ENCODE results near the gene CFAP97D2.

CFAP97D2 gene

DNA sequence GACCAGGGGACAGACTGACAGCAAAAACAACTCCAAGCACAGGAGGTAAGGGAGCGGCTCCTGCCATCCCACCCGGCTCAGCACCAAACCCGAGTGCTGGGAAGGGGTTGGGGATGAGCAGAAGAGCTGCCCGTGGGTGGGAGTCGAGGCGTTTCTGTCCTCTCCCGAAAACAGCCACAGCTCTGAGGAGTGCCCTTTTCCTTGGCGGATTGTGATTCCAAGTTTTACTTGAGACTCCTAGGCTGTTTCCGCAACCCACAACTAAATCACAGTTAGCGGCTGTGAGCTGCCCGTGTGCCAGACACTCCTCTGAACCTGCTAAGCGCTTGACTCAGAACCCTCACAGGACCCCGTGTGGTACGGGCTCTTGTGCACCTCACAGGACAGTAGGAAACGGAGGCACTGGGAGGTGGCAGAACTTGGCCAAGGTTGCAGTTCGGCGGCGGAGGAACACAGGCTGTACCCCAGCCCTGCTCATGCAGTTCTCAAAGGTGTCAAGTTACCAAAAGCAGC is 21.4 kb downstream of the CFAP97D2 start:
- no peak for DNase-seq

DNA sequence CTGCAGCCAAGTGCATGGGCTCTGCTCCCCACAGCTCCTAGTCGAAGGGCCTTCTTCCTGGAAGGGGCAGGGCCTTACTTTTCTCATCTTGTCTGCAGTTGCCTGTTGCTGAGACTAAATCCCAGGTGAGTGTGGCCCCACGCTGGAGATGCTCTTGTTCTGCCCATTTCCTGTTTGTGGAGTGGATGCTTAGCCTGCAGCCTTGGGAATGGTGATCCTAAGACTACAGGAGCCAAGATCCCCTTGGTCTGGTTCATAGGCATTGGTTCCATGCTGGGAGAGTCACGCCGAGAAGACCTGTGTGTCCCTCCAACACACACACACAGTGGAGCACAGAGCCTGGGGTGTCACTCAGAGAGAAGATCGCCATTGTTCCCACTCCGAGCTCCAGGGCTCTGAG is 23.5 kb downstream of the CFAP97D2 start:
- no peak for DNase-seq

DNA sequence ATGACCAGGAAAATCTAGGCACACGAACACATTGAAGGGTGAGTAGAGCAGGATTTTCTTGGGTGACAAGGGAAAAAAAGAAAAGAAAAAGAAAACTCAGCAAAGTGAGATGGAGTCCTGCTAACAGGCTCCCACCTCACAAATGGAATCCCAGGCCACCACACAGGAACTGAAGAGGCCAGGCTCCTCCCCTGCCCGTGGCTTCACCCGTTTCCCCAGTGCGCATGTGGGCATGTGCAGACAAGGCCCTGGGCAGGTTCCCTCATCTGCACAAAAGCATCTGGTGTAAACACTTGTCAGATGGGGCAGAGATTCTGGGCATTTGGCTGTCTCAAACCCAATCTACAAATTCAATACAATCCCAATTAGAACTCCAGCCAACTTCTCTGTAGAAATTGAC is 24.5 kb downstream of the CFAP97D2 start:
- no peak for DNase-seq

DNA sequence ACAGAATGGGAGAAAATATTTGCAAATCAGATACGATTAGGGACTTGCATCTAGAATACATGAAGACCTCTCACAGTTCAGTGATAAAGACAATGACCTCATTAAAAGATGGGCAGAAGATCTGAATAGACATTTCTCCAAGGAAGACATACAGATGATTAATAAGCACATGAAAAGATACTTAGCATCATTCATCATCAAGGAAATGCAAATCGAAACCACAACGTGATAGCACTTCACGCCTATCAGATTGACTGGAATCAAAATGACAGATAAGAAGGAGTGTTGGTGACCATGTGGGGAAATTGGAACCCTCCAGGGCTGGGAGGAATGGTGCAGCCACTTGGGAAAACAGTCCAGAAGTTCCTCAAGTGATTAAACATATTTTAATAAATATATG is 25.8 kb downstream of the CFAP97D2 start:
- no peak for DNase-seq

DNA sequence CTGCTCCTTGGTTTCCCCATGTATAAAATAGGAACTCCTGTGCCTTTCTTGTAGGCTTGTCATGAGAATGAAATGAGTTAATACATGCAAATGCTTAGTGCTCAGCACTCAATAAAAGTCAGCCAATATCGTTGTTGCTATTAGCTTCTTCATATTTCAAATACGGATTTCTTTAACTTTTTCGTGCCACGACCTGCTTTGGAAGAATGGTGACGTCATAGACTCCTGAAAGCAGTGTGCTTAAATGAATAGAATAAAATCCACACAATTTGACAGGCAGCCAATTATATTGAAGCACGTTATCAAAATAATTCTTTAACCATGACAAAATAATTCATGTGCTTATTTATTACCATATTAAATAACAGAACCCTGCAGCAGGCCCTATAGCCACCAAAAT is 29.1 kb downstream of the CFAP97D2 start:
- DNase-seq, result no peak

DNA sequence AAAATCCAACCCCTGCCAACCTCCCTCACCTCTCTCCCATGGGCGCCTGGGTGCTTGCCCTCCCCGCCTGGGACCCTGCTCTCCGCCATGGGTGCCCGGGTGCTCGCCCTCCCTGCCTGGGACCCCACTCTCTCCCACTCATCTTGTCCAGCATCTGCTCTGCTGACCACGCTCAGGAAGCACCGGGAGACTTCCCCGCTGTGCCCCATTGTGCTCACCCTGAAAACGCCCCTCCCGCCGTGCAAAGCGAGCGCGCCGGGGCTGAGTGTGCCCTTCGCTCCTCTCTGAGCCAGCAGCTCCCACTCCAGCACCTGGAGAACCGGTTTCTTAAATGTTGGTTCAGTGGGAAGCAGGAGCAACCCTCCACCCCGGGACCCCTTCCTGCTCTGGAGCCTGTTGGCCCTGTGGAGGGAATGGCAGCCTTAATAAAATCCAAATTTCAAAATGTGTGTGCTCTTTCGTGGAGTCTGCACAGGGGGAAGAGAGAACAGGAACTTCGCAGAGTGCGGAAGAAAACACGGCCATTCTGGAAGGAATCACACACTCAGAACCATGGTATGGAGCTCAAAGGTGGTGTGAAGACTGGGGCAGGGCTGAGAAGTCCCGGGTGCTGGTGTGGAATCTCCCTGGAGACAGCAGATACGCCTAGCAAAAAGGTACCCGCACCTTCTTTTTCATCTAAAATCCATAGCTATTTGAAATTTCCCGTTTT is 32.5 kb downstream of the CFAP97D2 start:
- DNase-seq, result peak; percentile 51

DNA sequence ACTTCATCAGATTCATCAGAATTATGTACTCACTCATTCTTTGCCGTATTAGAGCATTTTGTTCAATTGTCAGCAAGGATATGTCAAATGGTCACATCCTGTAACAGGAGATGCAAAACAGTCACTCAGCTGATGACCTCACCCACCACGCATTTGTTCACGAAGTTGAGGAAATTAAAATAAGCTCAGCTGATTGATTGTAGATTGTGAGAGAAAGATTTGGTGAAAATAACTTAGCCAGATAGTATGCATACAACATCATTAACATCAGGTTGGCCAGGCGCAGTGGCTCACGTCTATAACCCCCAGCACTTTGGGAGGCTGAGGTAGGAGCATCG is 33.1 kb downstream of the CFAP97D2 start:
- DNase-seq, result no peak

DNA sequence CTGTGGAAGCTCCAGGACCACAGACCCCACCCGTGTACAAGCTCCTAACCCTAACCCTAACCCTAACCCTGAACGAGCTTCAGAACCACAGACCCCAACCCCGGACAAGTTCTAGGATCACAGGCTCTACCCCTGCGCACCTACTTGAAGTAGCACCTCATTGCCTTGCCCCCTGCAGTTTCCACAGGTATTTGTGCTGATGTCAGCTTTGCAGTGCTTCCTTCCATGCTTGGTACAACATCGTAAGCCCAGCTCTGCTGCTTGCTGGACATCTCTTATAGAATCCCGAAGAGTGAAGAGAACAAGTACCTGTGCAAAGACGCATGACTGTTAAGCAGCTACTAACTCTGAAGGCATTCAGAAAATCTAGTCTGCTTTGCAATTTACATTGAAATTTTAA is 34.9 kb downstream of the CFAP97D2 start:
- no peak for DNase-seq

DNA sequence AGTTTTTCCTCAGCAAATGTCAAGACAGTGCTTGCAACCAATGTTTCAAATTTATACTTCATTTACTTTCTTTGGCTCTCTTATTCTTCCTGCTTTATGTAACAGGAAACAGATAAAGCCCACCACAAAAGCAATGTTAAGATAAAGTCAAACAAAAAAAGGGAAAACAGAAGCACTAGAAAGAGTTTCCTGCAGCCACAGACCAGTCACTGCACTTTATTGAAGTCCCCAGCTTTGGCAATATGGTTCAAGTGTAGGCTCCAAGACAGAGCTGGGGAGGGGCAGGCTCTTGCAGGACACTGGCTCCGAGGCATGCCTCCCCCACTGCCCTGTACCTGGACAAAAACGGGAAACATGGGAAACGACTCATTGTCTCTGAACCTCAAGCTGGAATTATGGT is 40.3 kb downstream of the CFAP97D2 start:
- no peak for DNase-seq

DNA sequence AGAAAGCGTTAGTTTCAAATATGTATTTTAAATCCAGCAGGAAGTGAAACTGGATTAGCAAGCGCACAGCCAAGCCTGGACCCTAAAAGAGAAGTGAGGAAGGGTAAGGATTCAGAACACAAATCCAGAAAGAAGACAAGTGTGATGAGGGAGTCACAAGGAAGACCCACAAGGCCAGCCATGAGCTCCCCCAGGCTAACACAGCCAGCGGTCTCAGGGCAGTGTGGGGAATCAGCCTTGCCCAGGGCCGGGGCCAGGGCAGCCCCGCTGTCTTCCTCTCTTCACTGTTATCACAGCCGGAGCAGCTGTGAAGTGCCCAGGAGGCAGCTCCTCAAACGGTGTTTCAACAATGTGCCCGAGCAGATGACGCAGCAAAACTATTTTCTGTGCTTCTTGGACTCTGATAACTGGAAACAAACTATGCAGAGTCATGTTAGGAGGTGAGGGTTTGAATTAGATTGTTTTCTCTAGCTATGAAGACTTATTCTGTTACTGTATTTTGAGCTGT is 43.5 kb downstream of the CFAP97D2 start:
- no peak for DNase-seq

DNA sequence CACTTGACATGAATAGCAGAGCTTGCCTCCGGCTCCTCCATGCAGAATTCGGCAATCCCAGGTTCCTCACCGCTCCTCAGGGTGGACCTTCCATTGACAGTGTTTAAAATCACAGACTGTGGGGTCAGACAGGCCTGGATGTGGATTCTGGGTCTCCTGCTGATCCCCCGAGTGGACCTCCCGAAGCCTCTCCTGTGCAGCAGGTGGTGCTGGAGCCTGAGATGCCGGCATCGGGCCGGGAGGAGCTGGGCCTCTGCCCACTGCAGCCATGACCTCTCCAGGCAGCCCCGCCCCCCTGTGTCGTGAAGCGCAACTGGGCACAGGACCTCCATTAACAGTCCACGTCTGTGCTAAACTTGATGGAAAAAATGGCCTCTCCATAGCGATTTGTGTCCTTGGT is 45.1 kb downstream of the CFAP97D2 start:
- DNase-seq, result no peak

DNA sequence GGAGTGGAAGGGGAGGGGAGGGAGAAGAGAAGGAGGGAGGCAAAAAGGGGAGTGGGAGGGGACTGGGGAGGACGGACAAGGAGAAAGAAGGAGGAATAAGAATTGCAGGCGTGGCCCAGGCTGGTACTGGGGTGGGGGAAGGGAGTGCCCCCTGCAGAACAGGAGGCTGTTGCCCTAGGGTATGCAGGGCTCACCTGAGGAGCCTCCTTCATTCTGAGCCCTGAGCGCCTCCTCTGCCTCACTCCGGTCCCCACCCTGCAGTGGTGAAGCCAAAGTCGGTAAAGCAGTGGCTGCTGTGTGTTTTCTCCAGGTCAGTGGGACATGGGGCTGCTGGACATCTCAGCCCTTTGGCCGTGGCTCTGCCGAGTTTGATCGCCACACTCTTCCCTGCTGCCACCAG is 46.6 kb downstream of the CFAP97D2 start:
- no peak for DNase-seq

DNA sequence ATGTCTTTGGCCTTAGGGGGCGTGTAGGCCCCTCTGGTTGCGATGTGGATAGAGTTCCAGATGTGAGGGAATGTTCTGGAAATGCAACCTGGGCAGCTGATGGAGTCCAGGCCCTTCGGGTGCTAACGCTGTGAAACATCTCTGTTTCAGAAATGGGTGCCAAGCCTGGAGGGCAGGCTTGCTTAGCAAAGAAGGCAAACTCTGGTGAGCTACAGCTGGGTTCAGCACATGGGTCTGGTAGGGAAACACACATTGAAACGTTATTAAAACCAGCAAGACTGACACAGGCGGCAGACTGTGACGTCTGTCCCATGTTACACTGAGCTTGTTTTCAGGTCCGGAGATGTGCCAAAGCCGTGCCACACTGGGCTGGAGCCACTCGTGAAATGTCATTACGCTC is 47.0 kb downstream of the CFAP97D2 start:
- DNase-seq, result no peak

DNA sequence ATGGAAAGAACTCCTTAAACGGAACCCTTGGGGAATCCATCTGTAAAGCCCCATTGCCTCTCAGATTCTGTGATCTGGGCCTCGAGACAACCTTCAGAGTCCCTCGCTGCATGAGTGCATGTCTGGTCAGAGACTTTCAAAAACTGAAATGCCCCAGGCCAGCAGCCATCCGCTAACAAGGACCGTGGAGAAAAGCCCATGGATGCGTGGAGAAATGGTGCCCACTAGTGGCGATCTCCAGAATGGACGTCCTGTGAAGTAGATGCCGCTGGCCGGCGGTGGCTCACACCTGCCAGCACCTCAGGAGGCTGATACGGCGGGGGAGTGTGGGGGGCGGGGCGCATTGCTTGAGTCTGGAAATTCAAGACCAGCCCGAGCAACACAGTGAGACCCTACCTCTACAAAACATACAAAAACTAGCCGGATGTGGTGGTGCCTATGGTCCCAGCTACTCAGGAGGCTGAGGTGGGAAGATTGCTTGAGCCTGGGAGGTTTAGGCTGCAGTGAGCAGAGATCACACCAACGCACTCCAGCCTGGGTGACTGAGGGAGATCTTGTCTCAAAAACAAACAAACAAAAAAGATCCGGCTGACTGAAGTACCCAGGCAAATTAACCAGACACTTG is 47.8 kb downstream of the CFAP97D2 start:
- DNase-seq, result peak; percentile 80

DNA sequence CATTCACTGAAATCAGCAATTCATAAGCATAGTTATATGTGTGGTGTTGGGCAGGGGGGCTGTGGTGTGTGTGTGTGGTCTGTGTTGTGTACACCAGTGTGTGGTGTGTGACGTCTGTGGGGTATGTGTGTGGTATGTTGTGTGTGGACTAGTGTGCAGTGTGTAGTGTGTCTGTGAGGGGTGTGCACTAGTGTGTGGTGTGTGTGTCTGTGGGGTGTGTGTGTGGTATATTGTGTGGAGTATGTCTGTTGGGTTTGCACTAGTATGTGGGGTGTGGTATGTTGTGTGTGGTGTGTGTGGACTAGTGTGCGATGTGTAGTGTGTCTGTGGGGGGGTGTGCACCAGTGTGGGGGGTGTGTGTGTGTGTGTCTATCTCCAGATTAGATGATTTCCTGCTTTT is 48.5 kb downstream of the CFAP97D2 start:
- no peak for DNase-seq

DNA sequence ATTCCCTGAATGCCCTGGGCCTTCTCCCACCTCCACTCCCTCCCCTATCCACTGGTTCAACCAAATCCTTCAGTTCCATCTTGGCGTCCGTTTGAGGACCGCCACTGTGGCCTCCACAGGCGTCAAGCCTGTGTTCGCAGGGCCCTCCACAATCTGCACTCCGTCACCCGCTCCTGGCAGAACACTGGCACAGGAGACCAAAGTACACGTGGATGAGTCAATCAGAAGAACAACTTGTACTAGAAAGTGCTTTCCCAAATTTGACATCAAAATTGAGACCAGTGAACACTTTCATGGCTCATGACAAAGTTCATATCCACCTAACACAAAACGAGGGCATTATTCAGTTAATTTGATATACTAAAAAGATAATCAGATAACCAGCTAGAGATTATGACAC is 49.1 kb downstream of the CFAP97D2 start:
- no peak for DNase-seq

DNA sequence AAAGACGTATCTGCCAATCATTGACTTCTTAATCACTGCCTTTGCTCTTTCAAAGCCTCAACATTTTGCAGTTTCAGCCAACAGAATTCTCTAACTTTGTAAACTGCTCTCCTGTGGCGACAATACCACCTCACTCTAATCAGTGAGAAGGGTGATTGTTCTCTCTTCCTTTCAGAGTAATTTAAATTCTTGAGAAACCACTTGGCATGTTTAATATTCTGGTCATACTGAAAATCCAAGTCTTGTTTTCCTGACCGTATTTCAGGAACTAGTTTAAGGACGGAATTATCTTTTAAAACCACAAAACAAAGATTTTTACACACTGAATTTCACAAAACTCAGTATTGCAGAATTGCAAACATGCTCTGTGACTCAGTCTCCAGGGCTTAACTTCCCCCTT is 50.4 kb downstream of the CFAP97D2 start:
- DNase-seq, result no peak

DNA sequence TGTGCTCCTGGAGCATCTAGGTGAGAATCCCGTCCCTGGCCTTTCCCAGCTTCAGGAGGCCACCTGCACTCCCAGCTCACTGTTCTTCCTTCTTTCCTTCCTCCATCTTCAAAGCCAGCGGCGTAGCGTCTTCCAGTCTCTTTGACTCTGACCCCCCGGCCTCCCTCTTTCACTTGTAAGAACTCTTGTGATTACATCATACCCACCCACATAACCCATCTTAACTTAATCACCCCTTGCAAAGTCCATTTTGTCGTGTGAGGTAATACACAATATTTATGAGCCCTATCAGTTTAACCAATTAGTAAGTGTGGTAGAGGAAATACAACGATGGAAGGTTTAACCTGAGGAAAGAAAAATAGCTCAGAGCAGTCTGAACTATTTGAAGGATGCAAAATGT is 51.1 kb downstream of the CFAP97D2 start:
- DNase-seq, result no peak

DNA sequence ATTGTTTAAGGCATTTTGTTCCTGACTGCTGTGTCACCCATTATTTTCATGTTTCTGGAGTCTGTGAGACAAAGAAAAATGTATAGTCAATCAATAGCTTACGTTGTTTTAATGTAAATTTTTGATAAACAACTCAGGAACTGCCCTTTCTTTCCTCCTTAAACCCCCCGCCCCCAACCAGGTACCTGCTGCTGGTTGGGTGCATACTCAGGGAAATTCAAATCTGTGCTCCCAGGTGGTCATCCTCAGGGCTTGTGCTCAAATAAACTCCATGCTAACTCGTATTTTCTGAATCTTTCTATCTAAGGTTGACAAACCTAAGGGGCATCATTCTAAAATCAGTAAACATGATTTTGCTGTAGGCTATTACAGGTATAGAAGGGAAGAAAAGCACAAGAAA is 51.5 kb downstream of the CFAP97D2 start:
- DNase-seq, result no peak

DNA sequence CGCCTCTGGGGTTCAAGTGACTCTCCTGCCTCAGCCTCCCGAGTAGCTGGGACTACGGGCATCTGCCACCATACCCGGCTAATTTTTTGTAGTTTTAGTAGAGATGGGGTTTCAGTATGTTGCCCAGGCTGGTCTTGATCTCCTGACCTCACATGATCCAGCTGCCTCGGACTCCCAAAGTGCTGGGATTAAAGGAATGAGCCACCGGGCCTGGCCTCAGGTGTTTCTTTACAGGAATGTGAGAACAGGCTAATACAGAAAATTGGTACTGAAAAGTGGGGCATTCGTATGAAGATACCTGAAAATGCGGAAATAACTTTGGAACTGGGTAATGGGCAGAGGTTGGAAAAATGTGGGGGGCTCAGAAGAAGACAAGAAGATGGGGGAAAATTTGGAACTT is 52.8 kb downstream of the CFAP97D2 start:
- no peak for DNase-seq

DNA sequence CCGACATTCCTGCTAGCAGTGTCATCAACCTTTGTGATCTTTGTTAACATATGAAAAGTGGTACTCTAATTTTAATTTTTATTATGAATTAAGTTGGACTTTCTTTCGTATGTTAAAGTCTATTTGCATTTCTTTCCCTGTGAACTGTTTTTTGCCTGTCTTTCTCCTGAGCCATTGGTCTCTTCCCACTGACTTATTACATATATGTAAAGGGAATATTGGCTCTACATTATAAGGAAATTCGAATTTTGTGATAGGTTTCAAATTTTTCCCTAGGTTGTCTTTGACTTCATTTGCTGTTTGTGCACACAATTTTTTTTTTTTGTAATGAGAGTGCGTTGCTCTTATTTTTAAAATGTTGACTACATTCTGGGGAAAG is 55.2 kb downstream of the CFAP97D2 start:
- no peak for DNase-seq

DNA sequence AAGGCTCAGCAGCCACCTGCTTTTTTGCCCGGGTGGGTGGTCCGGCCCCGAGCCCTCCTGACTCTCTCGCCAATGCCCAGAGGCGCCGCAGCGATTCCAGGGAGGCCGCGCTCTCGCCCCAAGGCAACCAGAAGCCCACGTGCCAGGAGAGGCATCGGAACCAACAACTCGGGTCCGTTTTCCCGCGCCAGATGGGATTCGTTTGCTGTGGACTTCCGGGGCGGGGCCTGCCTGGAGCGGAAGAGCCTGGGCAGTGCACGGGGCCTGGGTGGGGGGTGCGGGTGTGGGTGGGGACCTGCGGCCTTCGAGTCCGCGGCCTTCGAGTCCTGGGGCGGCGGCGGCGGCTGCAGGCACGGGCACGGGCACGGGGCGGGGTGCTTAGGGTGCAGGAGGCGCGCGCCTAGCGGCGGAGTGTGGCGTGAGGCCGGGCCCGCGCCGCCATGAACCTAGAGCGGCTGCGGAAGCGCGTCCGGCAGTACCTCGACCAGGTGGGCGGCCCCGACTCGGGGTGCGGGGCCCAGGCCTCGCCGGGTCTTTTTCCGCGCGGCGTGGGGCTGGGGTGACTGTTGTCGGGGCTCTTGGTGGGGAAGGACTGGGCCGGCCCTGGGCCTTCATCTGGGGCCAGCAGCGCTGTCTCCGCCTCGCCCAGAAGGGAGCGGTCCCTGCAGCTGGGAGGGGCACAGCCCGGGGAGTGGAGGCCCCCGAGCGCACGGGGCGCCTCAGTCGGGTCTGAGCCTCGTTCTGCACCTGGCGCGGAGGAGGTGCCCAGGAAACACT is 55.8 kb downstream of the CFAP97D2 start, which contains the start of gene CDC16:
Gene CDC16 (plus strand): TSS at position 253 of the 777 bp plus-strand sequence. CDS start 188 bp downstream, at position 441.
- peak; percentile 98 for DNase-seq

DNA sequence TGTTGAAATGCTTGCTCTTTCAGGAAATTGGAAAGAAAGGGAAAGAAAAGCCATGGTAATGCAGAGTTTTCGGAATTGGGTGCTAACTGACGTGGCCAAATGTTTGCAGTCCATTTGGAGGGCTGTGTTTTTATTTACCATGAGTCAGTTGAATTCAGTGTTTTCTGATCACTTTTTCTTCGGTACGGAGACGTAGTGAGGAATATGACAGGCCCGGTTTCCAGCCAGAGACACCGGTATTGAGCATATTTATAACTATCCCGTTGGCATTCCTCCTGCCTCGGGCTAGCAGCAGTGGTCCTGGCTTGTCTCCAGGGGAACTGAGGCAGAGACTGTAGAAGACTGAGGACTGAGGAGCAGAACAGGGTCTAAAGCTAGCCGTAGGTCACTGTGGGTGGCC is 56.6 kb downstream of the CFAP97D2 start:
- no peak for DNase-seq

DNA sequence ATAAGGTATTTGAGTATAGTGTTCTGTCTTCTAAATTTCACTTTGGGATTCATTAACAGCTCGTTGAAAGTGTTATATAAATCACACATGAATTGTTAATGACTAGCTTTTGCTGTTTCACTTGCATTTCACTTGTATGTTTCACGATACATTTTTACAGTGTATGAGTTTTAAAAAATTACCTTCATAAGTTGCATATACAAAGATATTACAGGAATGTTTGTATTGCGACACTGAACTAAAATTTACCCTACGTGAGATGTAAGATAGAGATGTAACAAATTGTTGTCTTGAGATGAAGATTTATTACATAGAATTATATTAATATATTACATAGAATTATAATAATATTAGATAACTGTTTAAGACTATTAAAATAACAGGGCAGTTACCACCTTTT is 57.2 kb downstream of the CFAP97D2 start:
- DNase-seq, result no peak
